ENCODE data around the gene VARS2. TPM values are rescaled to one million over a fixed set of nuclear protein-coding genes. Genes with fewer than 3 reads are reported as not detected.

The VARS2 gene
- total RNA-seq, 1 donor from 2014 or later, result 79.4 TPM

DNA sequence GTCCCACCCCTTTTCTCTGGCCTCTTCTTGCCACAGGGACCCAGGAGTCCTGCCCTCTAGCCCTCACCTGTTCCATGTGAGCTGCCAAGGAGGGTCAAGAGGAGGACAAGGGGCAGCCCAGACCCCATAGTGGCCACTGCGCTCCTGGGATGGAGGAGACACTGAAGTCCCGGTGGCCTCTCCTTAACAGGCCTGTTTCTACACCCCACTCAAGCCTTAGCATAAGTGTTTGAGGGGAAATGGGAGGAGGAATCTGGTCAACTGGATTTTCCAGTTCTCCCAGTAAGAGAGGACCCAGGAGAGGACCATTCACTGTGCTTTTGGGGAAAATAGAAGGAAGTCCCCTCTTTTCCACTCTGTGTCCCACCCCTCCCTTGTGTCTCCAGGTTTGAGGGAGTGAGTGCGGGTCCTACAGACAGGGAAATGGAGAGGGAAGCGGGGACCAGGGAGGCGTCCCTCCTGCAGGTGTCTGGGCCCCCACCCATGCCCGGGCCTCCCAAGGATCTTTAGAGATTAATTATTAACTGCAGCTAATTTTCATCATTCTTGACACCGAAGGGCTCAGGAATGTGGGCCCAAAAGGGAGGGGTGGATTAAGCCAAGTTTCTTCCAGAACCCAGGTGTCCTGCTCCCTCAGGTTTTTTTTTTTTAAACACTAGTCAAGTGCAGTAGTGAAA lies 18.1 kb downstream of the VARS2 start, which contains the start of gene SFTA2:
SFTA2 (minus strand) TSS at position 202 of the 677 bp plus-strand sequence; CDS start at position 128, 74 bp downstream.
- Mint-ChIP-seq H3K27ac (peak within 1 kb of the TSS; percentile 66), H3K4me1 (ENCODE audit: unreplicated experiment) (peaks cover 21% of the 10 kb centered on the region), H3K4me3 (peak within 1 kb of the TSS; percentile 17), H3K36me3 (peaks cover 16% of the 10 kb centered on the region), H3K9me3 (peaks cover 5% of the 10 kb centered on the region), H3K27me3 (peaks cover 6% of the 10 kb centered on the region)
- no peak for DNase-seq (ENCODE audit: extremely low spot score, unreplicated experiment)
- TF ChIP-seq, protein P1, sequence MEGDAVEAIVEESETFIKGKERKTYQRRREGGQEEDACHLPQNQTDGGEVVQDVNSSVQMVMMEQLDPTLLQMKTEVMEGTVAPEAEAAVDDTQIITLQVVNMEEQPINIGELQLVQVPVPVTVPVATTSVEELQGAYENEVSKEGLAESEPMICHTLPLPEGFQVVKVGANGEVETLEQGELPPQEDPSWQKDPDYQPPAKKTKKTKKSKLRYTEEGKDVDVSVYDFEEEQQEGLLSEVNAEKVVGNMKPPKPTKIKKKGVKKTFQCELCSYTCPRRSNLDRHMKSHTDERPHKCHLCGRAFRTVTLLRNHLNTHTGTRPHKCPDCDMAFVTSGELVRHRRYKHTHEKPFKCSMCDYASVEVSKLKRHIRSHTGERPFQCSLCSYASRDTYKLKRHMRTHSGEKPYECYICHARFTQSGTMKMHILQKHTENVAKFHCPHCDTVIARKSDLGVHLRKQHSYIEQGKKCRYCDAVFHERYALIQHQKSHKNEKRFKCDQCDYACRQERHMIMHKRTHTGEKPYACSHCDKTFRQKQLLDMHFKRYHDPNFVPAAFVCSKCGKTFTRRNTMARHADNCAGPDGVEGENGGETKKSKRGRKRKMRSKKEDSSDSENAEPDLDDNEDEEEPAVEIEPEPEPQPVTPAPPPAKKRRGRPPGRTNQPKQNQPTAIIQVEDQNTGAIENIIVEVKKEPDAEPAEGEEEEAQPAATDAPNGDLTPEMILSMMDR (conservative IDR thresholded peaks at IDR 0.05), result no peak

- Mint-ChIP-seq H3K4me3 (no peak overlapping the region), H3K36me3 (peaks cover 13% of the 10 kb centered on the region), H3K27ac (no peak overlapping the region)
These were observed 18.8 kb downstream of the VARS2 start for GRCh38 chr6:30932665-30933365.

DNA sequence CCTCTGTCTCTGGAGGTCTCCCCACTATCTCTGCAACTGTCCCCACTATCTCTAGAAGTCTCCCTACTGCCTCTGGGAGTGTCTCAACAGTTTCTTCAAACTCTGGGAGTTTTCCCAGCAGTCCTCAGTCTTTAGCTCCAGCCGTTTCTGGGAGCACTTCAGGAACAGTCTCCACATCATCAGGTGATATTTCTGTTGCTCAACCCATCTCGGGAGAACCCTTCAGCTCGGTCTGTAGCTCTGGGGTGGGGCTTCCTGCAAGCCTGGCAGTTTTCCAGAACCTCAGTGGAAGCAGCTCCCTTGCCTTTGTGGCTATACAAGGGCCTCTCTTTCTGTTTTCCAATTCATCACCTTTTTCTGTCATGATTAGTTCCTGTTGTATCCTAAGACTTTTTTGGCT lies 21.0 kb downstream of the VARS2 start:
- Mint-ChIP-seq H3K27ac (peak overlapping the region; percentile 57), H3K4me3 (no peak overlapping the region), H3K9me3 (no peaks in the 10 kb centered on the region), H3K36me3 (no peaks in the 10 kb centered on the region), H3K27me3 (peaks cover 6% of the 10 kb centered on the region), H3K4me1 (ENCODE audit: unreplicated experiment) (peaks cover 21% of the 10 kb centered on the region)
- TF ChIP-seq, protein P1 (conservative IDR thresholded peaks at IDR 0.05), result no peak
- DNase-seq (ENCODE audit: extremely low spot score, unreplicated experiment), result no peak

More at GRCh38 chr6:30932665-30933365, 18.8 kb downstream of the VARS2 start:
- no peak for DNase-seq (ENCODE audit: extremely low spot score, unreplicated experiment)
- peaks cover 21% of the 10 kb centered on the region for H3K4me1 Mint-ChIP-seq (ENCODE audit: unreplicated experiment)
- peaks cover 5% of the 10 kb centered on the region for H3K9me3 Mint-ChIP-seq
- peaks cover 6% of the 10 kb centered on the region for H3K27me3 Mint-ChIP-seq
- TF ChIP-seq, protein P1 (conservative IDR thresholded peaks at IDR 0.05), result no peak

DNA sequence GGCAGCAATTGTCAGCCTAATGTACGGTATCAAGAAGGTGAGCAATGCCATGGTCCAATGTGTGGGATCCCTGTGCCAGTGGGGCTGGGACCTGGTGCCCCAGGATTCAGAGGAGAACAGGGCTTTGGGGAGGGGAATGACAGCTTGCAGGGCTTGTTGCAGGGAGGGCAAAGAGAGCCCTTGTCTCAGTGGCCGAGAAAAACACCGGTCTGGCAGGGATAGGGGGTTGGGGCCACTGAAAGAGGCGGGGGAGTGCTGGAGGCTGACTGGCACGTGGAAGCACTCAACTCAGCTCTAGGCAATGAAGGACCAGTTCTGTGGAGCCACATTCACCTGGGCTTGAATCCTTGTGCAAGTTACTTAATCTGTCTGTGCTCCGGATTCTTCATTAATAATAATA lies 23.2 kb downstream of the VARS2 start:
- no peaks in the 10 kb centered on the region for H3K36me3 Mint-ChIP-seq
- DNase-seq (ENCODE audit: extremely low spot score, unreplicated experiment), result no peak
- H3K27ac Mint-ChIP-seq, result no peak overlapping the region
- H3K9me3 Mint-ChIP-seq, result no peaks in the 10 kb centered on the region
- H3K4me3 Mint-ChIP-seq, result no peak overlapping the region
- H3K27me3 Mint-ChIP-seq, result peaks cover 6% of the 10 kb centered on the region
- TF ChIP-seq, protein P1 (conservative IDR thresholded peaks at IDR 0.05), result no peak
- peaks cover 17% of the 10 kb centered on the region for H3K4me1 Mint-ChIP-seq (ENCODE audit: unreplicated experiment)

- Mint-ChIP-seq H3K36me3 (no peaks in the 10 kb centered on the region), H3K4me1 (ENCODE audit: unreplicated experiment) (peaks cover 19% of the 10 kb centered on the region), H3K27ac (no peak overlapping the region), H3K9me3 (peaks cover 5% of the 10 kb centered on the region), H3K27me3 (peaks cover 13% of the 10 kb centered on the region), H3K4me3 (no peak overlapping the region)
- no peak for DNase-seq (ENCODE audit: extremely low spot score, unreplicated experiment)
- TF ChIP-seq, protein P1 (conservative IDR thresholded peaks at IDR 0.05), result no peak
These were observed 24.7 kb downstream of the VARS2 start for GRCh38 chr6:30938730-30939129.
